AG09319 (cell line): ENCODE data around the gene KLHL36.
"Not testable (repeated sequence)": the region's sequence is repeated elsewhere in the genome, so short reads cannot be mapped to it uniquely, and the experiment has no call there.

Experiments used
- DNase-seq: peaks from one replicate; pipeline ENCODE4 v3.0.0-alpha.2; 2010; ENCODE audit warnings: low read depth; ENCODE audit errors: extremely low read depth
- CTCF ChIP-seq: IDR thresholded peaks from 2 replicates; pipeline ENCODE4 v1.5.1; 2011; ENCODE audit warnings: low read depth, mild to moderate bottlenecking, inconsistent platforms, low read length, moderate library complexity

KLHL36 gene

GRCh38 chr16:84684592-84684965, 36.3 kb downstream of the KLHL36 start:
- TF ChIP-seq CTCF, result no peak
- DNase-seq, result no peak

- no peak for TF ChIP-seq CTCF
Observed at GRCh38 chr16:84685210-84685609, 36.9 kb downstream of the KLHL36 start.

GRCh38 chr16:84686707-84687298, 38.5 kb downstream of the KLHL36 start:
- no peak for TF ChIP-seq CTCF
- DNase-seq, result no peak

More at GRCh38 chr16:84685210-84685609, 36.9 kb downstream of the KLHL36 start:
- DNase-seq, result no peak

GRCh38 chr16:84687715-84688114, 39.4 kb downstream of the KLHL36 start:
- no peak for TF ChIP-seq CTCF
- peak; percentile 73 for DNase-seq

GRCh38 chr16:84688163-84688562, 39.9 kb downstream of the KLHL36 start:
- not testable (repeated sequence) for DNase-seq

- DNase-seq, result peak; percentile 48
- TF ChIP-seq CTCF, result no peak
Observed at GRCh38 chr16:84689111-84689510, 40.8 kb downstream of the KLHL36 start.

- no peak for TF ChIP-seq CTCF
- DNase-seq, result no peak
Observed at GRCh38 chr16:84690088-84690819, 41.9 kb downstream of the KLHL36 start.
